ENCODE data around the gene COX14.
"Not testable (repeated sequence)": the region's sequence is repeated elsewhere in the genome, so short reads cannot be mapped to it uniquely, and the experiment has no call there.

Gene COX14

DNA sequence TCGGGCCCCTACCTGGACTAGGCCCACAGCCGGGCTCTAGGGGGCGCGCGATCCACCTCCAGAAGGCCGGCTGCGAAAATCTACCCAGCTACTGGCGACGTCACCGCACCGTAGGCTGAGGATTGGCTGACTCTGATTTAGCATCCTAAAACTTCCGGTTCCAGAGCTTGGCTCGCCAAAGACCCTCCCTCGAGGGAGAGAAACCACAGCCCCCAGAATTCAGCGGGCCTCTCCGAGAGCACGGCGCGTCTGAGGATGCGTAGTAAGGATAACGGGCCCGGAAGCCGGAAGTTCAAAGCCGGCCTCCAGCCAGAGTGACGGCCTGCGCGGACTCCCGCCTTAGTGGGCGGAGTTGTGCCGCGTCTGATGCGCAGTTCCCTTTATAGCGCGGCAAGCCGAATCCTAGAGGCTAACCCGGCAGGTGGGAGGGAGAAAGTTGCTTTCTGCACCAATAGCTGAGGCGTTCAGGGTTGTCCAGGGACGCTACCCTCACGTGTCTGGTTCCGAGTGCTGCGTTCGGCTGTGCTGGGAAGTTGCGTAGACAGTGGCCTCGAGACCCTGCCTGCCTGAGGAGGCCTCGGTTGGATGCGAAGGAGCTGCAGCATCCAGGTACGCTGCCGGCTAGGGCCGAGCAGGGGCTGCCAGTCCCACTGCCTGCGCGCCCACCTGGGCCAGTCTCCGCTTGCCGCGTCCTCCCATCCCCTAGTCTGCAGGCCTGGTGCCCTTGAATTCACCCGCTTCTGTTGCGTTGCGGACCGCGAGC is at the start of gene COX14:
Gene COX14, plus strand, starts transcription at position 544 of the 763 bp plus-strand sequence. CDS start 7,808 bp downstream, outside the sequence.
- DNase-seq, result peak; percentile 99

DNA sequence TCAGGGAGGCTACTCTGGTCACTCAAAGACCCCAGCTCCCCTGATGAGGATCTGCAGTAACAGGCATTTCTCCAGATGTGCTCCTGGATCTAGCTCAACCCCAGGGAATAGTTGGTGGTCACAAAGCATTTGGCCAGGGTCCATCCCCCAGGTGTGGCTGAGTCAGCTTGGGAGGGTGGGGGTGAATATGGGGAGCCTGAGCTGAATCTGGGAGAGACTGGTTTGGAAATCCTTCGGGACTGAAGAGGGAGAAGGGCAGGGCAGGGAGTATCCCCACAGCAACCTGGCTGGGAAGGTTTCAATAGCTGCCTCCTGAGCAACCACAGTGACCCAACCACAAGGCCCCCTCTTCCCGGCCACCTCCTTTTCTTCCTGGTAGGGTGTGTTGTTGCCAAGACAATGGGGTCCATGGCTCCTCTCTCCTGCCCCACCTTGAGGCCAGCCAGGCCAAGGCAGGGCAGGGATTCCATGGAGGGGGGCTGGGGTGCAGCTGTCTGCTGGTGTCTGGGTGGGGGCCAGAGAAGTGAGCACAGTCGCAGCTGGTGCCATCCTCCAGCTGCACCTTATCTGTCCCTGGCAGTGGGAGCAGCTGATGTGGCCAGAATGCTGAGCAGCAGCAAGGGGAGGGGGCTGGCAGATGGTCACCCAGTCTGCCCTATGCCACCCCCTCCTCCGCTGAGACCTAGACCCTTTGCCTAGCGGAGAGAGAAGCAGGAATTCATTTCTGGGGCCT is 49.1 kb upstream of the COX14 start:
- no peak for DNase-seq

- no peak for DNase-seq
Measured at GRCh38 chr12:50065726-50066310, 46.2 kb upstream of the COX14 start.

GRCh38 chr12:50066402-50066801 is 45.6 kb upstream of the COX14 start:
- no peak for DNase-seq

DNA sequence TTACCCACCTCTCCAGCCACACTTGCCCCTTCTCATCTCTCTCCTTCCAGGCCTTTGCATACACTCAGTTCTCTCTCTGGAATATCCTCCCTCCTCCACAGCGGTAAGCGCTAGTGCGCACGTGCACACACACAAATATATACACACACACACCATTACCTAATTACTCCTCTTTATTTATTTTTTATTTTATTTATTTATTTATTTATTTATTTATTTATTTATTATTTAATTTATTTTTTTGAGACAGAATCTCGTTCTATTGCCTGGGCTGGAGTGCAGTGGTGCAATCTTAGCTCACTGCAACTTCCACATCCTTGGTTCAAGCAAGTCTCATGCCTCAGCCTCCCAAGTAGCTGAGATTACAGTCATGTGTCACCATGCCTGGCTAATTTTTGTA is 43.0 kb upstream of the COX14 start:
- DNase-seq, result no peak

DNA sequence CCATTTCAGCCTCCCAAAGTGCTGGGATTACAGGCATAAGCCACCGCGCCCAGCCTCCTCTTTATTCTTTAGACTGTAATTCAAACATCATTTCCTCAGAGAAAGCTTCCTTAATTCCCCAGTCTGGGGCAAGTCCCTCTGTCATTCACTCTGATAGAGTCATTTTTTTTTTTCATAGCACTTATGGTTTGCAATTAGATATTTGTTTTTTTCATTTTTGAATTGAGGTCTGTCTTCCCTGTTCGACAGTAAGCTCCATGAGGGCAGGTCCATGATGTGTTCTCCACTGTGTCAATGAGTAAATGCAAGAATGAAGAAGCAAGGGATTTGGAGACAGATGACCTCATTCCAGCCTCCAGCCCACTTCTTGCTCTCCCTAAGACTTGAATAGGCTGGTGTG is 42.5 kb upstream of the COX14 start:
- DNase-seq, result no peak

DNA sequence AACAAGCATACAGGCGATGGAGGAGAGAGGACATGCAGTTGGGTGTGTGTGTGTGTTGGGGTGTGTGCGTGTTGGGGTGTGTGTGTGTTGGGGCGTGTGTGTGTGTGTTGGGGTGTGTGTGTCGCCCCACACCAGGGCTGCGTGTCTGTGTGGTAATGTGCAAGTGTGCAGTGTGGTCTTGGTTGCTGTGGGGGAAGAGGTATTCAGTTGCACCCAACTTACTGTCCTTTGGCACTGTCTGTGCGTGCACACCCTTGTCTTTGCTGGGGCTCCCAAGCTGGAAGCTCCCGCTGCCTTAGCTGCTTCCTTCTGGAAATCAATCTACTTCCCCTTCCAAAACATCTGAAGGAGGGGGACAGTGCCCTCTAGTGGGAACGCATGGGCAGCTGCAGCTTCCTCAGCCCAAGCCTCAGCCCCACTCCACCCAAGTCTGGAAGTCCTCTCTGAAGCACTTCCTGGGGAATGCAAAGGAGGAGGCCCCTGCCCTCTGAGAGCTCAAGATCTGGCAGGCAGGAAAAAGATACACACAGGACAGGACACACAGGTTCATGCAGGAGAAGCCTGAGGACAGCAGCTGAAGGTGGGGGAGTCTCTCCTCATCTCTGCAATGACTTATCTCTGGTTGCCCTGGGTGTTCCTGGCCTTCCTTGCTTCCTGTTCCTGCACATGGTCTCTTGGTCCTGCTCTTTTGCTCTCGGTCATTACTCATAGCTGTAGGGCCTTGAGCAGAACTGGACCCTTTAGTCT is 41.5 kb upstream of the COX14 start:
- peak; percentile 62 for DNase-seq

- no peak for DNase-seq
Measured at GRCh38 chr12:50072198-50072907, 39.7 kb upstream of the COX14 start.

DNA sequence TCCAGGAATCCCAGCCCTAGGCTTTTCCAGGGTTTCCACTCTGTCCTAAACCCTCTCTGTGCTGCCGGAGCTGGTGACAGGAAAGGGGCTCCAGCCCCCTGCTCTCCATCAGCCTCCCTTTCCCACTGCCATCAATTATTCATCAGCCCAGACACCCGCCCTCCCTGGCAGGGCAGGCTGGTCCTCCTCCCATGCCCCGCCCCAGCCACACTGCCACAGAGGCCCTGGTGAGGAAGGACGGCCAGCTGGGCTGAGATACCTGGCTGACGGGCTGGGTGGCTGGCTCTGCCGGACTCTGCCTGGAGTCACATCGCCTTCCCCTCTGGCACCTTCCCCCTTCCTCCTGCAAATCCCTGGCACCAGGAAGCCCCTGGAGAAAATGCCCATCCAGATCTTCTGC is 38.8 kb upstream of the COX14 start:
- no peak for DNase-seq

GRCh38 chr12:50073712-50074111 is 38.3 kb upstream of the COX14 start:
- no peak for DNase-seq

DNA sequence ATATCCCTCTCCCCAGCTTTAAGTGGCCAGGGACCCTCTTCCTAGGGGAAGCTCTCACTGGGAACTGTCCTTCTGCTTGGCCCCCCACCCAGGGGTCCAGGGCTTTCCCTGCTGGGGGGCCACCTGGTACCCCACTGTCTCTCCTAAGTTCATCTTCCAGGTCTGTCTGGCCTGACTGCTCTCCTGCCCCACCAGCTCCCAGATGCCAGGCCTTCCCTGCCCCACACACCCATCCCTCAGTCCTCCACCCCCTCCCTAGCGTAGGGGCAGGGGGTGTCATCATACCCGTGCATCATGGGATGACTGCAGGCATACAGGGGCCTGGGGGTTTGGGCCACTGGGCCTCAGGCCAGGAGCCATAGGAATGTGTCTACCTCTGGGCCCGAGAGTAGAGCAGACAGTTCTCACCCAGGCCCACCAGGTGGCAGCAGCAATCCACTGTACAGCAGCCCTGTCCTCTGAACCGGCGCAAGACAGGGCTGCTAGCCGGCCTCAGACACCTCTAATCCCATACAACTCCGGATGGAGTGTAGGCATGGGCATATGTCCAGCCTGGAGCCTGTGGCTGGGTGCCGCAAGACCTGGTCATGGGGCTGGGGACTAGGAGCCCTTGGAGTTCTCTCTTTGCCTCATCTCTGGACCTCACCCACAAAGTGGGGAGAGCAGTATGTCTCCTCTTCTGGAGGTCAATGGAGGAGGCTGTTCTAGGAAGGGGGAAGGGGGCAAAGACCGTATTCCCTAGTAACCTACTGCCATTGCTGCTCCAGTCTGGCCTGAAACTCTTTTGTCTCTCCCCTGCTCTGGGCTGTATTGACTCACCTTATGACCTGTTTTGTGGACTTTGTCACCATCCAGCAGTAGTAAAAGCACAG is 36.9 kb upstream of the COX14 start:
- DNase-seq, result peak; percentile 83

GRCh38 chr12:50075808-50076170 is 36.2 kb upstream of the COX14 start:
- DNase-seq, result no peak

DNA sequence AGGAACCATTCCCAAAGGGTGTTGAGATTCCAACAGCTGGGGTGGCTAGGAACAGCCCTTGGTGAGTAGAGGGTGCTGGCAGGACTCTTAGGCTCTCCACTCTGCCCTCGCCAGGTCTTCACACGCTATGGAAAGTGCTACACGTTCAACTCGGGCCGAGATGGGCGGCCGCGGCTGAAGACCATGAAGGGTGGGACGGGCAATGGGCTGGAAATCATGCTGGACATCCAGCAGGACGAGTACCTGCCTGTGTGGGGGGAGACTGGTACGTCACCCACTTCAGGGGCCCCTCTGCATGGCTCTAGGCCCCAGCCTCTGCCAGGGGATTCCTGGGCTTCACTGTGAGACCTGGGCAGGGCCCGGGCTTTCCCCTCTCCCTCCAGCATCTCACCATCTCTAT is 34.9 kb upstream of the COX14 start:
- DNase-seq, result no peak

- no peak for DNase-seq
Measured at GRCh38 chr12:50078281-50078680, 33.8 kb upstream of the COX14 start.

DNA sequence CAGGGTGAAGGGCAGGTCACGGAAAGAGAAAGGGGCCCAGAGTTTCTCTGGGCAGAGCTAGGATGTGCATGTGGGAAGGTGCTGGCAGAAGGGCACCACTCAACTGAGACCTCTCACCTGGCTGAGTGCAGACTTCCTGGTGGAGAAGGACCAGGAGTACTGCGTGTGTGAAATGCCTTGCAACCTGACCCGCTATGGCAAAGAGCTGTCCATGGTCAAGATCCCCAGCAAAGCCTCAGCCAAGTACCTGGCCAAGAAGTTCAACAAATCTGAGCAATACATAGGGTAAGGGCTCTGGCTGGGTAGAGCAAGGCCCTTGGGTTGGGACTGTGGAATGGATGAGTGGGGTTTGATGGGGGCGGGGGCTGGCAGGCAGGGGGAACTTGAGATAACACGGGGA is 32.3 kb upstream of the COX14 start:
- DNase-seq, result no peak

GRCh38 chr12:50081096-50081808 is 30.8 kb upstream of the COX14 start:
- no peak for DNase-seq

GRCh38 chr12:50082644-50083043 is 29.4 kb upstream of the COX14 start:
- DNase-seq, result no peak

DNA sequence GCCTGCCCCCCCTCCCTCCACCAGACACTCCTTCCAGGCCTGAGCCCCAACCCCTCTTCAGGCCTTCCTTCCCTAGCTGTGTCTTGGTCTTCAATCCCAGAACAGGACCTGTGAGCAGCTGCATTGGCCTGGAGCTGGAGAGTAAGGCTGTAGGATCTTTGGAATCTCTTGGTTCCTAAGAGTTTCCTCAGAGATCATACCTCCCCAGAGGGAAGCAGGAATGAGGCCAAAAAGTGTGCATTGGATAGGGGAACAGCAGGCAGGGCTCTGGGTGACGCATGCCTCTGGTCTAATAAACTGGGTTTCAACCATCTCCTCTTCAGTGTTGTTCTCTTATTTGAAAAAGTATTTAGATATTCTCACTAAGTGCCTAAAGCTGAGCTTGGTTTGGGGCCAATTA is 28.7 kb upstream of the COX14 start:
- no peak for DNase-seq

GRCh38 chr12:50084409-50084774 is 27.6 kb upstream of the COX14 start:
- not testable (repeated sequence) for DNase-seq

GRCh38 chr12:50084775-50085614 is 27.0 kb upstream of the COX14 start, which contains the start of gene SMARCD1:
Gene SMARCD1, plus strand, starts transcription at chr12:50085342. Its CDS starts 28 bp downstream, at chr12:50085370.
- peak; percentile 87 for DNase-seq
